Measurements from ENCODE around the gene DAB2IP.

DNA sequence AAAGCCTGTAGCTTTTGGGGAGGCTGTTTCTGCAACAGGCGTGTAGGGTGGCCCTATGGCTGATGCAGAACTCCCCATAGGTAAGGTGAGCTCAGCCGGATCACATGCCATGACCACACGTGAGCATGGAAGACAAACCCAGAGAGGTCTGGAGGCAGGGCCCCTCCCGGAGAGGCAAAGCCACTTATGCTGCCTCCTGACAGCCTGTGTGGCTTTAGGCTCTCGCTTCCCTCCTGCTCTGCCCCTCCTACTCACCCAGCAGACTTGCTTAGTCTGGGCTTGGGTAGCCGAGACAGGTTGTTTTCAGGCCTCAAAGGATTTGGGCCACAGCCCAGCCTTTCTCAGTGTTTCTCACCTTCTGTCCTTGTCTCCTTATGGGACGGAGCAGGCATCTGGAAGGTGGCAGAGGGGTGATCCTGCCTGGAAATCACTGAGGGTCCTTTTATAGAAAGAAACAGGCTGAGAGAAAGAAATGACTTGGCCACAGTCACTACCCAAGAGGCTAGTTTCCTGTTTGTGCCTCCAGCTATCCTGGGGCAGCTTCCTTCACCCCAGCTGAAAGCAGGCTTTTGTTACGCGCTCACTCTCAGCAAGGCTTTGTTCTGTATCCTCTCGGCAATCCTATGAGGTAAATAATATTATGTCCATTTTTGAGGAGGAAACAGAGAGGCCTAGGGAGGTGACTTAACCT lies 89.9 kb downstream of the DAB2IP start:
- TF ChIP-seq, protein P1, sequence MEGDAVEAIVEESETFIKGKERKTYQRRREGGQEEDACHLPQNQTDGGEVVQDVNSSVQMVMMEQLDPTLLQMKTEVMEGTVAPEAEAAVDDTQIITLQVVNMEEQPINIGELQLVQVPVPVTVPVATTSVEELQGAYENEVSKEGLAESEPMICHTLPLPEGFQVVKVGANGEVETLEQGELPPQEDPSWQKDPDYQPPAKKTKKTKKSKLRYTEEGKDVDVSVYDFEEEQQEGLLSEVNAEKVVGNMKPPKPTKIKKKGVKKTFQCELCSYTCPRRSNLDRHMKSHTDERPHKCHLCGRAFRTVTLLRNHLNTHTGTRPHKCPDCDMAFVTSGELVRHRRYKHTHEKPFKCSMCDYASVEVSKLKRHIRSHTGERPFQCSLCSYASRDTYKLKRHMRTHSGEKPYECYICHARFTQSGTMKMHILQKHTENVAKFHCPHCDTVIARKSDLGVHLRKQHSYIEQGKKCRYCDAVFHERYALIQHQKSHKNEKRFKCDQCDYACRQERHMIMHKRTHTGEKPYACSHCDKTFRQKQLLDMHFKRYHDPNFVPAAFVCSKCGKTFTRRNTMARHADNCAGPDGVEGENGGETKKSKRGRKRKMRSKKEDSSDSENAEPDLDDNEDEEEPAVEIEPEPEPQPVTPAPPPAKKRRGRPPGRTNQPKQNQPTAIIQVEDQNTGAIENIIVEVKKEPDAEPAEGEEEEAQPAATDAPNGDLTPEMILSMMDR (IDR thresholded peaks at IDR 0.05): no peak
- TF ChIP-seq POLR2A (IDR thresholded peaks at IDR 0.05): no peak
